HG02571 (cell line): Measurements from ENCODE around the gene TBC1D2B.

ENCODE experiments used
- ATAC-seq: cut with Tn5 transposase; IDR thresholded peaks from one replicate; pipeline ENCODE4 v1.9.1; 2021; ENCODE audit warnings: mild to moderate bottlenecking, moderate library complexity; ENCODE audit not compliant: unreplicated experiment

The TBC1D2B gene

DNA sequence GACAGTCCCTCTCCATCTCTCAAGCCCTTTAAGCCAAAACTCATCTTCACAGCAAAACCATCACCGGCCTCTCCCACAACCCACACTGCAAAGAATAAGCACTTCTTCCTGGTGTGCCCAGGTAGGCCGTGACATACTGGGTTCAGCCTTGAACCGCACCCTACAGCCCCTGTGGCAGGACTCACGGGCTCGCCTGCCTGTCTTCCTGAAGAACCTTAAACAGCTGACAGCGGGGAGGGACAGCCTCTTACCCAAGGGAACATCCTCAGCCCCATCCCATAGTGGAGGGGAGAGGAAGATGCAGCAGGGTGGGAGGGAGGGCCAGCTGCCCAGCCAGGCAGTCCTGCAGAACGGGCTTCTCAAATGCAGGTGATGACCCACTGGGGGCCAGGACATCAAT, 40.2 kb downstream of the TBC1D2B start:
- ATAC-seq, result no peak

DNA sequence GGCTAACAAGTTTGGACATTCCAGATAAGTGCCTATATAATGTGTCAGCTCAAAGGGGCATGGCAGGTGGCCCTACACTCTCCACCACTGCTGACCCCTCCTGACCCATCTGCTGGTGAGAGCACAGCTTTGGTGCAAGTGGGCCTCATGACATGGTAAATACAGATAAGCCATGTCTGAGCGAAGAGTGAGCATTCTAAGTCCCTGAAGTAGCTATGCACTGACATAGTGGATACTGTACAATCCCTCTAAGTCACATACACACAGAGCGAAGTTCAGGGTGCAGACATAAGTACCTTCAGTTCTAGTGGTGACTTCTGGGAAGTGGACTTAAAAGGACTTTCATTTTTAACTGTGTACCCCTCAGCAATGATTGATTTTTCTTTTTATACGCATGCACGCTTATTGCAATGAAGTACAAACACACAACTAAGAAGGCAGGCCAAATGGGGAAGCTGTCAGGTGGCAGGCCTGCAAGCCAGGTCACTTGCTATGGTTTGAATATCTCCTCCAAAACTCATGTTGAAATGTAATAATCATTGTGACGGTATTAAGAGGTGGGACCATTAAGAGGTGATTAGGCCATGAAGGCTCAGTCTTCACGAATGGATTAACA, 41.5 kb downstream of the TBC1D2B start:
- ATAC-seq, result no peak

DNA sequence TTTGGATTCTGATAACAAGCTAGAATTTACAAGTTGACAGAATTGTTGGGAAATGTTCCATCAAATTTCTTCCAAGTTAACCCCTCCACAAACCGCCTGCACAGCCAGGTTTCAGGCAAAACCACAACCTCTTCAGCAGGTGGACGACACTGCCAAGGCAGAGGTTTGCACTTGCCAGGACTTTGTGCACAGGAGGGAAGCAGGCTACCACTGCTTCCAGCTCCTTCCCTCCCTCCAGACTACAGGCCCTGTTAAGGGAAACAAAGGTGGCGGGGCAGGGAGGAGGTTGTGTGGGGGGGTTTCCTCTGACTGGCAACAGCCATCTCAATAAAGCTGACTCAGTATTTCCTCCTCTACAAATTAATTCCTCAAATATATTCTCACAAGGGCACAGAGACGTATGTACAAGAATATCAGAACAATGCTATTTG, 42.2 kb downstream of the TBC1D2B start:
- ATAC-seq, result no peak

DNA sequence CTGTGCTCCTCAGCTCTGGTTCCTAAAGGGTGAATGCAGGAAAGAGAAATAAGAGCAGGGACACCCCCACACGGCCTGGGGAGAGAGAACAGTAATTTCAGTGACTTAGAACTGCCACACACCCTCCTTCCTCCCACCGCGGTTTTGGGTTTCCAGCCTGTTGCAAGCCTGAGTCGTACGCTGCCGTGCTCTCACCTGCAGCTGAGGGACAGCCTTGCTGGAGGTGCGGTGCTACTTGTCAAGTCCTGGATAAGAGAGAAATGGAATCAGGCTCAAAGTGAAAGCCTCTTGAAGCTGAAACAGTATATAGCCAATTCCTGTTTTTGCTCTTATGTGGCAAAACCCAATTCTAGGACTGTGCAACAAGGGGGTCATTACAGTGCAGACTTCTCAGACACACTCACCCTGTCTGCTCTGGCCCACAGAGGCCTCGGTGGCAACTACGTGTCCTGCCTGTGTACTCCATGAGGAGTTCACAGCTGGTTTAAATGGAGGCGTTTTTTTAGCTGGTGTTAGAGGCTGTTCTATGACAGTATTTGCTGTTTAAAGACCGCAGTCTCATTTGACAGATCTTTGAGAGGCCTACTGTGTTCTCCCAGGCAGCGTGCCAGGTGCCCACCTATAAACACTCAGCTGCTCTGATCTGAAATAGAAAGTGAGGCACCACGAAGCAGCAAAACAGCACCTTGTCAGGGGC, 42.9 kb downstream of the TBC1D2B start:
- peak; percentile 87 for ATAC-seq

DNA sequence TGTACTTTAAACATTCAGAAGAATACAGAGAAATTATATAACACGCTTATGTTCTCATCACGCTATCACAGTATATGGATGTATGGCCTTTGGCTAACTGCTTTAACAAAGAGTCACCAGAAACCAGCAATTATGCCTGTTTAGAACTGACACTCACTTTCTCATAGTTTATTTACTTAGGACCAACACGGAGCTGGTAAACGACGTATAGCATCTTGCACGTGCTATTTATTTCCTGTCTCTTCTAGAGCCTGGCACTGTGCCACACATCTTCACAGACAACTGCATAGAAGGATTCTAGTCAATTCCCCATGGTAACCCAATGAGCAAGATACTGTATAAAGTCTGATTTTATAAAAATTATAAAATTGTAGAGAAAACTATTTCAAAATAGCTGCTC, 43.6 kb downstream of the TBC1D2B start:
- ATAC-seq, result no peak

DNA sequence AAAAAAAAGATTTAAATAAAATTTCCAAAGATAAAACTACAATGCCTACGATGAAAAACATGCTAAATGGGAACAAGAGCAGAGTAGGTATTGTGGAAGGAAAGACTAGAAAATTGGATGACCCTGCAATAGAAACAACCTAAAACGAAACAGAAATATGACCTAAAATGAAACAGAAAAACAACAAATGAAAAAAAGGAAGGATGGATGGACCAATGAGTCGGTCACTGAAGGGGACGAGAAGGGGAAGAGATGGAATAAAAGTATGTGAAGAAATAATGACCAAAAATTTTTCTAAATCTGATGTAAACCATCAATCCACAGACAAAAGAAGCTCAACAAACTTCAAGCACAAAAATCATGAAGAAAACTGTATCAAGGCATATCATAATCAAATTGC, 44.8 kb downstream of the TBC1D2B start:
- no peak for ATAC-seq

DNA sequence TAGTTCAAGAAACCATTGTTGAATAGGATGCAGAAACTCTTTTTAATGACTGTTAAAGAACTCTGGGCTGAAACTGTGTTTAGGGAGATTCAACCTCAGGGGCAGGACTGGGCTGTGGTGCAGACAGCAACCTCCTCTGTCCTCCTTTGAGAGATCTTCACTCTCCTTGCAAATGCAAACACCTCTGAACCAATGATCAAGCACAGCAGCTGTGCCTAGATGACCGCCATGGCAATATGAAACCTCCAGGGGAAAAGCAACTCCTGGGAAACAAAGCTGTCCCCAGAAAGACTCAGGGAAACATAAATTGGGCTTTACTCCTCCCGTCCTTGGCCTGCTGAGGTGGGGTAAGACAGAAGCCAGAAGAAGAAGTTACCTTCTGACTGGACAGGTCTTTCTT, 52.6 kb downstream of the TBC1D2B start:
- ATAC-seq, result no peak

DNA sequence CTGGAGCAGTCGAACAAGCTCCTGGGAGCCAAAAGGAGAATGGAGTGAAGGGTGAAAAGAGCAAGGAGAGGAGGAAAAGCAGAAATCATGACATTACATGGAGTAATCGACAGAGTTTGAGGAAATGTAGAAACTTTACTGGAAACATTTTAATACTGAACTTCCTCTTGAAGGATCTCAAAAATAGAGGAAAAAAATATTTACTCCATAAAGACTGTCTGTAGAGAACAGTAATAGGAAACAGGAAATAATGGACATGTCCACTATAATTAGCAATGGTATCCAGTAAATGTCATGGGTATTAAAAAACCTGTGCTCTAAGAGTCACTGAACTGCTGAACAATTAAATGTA, 53.0 kb downstream of the TBC1D2B start:
- no peak for ATAC-seq

DNA sequence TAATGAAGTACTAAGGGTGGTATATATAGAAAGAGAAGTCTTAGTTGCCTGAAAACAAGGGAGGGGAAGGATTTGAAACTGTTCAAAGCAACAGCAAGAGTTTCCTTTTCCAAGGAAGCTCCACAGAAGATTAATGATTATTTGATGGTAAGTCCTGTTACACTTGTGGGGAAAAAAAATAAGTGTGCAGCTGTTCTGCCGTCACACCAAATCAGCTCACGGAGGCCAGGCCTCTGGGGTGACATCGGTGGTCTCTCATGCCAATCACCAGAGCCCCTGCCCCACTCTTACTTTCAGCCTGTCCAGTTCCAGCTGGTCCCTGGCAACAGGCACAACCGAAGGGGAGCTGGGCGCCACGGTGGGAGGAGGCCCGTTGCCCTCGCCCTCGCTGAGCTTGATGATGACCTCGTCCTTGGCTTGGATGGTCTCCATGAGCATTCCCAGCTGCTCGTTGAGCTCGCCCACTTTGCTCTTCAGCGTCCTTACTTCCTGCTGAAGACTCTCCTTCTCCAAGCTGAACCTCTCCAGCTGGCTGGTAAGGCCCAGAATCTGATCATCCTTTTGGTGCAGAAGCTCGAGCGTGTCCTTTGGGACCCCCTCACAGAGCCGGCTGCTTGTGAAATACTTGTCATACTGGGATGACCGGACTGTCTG, 53.5 kb downstream of the TBC1D2B start:
- no peak for ATAC-seq

DNA sequence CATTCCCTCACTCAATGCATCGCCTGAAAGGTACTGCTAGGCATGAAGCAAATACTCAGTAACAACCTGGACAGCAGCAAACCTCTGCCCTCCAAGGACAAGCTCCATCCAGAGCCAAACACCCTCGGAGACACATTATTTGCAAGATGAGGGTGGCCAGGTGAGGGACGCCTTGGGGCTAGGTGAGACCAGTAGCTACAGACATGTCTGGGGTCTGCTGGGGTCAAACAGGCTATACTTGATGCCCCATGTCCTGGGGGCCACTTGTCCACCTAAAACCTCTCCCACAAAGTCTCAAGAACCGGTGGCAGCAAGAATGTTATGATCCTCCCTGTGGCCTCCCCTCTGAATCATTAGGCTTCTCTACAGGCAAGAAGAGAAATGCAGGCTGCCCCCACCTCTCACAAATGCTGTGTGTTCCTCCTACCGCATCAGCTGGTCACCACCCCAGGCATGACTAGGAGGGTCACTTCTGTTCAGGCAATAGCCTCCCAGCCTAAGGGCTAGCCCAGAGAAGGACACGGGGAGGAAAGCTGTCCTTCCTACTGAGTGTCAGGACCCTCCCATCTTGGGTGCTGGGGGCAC, 54.3 kb downstream of the TBC1D2B start:
- no peak for ATAC-seq

DNA sequence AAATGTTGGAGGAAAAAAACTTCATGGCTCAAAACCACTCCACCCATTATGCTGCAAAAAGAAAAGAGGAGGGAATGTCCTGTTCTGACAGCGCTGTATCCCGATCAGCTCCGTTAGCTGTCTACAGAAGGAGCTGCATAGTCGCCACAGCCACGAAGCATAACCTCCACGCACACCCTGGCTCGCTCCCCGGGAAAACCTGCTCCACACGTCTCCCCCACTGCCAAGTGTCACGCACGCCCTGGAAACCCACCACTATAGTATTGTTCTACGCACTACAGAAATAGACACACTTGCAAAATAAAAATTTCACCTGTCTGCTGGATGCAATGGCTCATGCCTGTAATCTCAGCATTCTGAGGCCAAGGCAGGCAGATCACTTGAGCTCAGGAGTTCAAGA, 55.8 kb downstream of the TBC1D2B start:
- no peak for ATAC-seq

DNA sequence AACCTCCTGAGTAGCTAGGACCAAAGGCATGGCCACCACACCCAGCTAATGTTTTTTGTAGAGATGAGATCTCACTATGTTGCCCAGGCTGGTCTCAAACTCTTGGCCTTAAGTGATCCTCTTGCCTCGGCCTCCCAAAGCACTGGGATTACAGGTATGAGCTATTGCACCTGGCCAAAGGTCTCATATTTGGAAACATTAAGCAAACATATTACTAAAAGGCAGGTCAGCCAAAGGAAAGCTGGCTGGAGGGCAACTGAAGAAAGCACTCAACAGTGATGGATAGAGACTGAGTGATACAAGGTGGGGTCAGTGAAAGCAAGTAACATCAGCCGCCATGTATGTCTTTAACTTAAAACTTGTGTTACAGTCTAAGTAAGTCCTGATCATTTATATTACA, 57.5 kb downstream of the TBC1D2B start:
- ATAC-seq, result no peak

DNA sequence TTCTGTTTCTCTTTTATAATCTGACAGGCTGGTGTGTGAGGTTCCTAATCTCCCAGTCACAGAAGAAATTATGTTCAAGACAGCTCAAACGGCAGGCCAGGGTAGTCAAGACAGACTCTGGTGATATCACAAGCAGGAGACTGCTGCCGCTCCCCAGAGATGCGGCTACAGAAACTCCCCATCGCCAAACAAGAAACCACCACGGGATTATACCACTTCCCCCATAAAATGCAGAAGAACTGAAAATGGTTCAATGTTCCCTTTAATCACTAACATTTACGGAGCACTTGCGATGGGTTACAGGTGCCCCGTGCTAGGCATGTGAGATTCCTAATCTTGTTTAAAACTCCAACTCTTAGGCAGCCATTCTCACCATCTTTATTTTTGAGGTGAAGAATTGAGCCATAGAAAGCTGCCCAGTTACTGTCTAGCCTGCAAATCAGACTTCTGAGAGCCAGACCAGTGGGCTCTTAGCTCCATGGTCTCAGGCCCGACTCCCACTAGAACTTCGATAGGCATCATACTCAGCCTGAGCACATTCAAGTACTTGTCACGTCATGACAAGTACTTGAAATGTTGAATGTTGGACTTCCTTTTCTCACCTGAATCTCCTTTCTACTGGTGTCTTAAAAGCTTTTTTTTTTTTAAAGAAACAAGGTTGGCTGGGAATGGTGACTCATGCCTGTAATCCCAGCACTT, 58.4 kb downstream of the TBC1D2B start:
- no peak for ATAC-seq

DNA sequence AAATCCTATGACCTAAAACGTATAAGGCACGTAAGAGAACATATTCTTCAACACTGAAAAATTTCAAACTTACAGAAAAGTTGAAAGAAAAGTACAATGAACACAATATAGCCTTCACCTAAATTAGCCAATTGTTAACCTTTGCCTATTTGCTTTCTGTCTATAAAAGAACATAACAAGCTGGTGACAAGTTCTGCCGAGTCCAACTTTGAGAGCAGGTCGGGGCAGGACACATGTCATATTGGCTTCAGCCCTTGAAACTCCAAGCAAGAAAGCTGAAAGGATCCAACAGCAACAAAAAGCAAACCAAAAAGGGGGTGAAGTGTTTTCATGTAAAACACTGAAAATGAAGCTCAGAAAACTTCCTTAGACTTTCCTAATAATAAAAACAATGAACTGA, 59.1 kb downstream of the TBC1D2B start:
- ATAC-seq, result no peak

DNA sequence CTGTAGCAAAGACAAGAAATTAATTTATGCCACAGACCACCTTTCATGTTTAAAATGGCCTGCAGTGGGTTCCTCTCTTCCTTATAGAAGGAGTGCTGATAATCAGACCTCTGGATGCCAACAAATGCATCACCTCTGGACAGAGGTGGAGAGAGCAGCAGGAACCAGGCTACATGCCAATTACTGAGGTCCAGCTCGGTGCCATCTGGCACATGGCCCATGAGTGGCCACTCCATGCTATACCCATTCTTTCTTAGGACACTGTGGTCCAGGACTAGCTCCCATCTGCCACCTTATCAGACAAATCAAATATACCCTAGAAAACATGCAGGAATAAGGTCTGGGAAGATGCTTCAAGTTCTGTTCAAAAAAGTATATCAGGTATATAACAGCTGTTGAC, 60.7 kb downstream of the TBC1D2B start:
- ATAC-seq, result no peak

DNA sequence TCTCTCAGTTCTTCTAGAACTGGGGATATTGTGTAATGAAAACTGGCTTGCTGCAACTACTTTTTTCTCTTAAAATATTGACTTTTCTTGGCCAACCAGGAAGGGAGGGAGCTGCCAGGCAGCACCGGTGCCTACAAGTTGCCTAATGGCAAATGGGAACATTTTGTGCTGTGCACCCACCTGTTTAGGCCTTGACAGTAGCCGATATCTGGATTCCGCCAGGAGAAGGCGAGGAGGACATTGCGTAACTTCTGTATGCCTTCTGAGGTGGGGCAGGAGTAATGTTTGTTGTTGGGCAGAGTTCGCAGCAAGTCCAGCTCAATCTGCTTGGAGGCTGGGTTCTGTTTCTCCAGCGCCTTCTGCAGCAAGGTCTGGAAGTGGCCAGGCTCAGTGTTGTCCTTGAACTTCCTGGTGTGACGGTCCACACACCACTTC, 64.9 kb downstream of the TBC1D2B start:
- no peak for ATAC-seq

DNA sequence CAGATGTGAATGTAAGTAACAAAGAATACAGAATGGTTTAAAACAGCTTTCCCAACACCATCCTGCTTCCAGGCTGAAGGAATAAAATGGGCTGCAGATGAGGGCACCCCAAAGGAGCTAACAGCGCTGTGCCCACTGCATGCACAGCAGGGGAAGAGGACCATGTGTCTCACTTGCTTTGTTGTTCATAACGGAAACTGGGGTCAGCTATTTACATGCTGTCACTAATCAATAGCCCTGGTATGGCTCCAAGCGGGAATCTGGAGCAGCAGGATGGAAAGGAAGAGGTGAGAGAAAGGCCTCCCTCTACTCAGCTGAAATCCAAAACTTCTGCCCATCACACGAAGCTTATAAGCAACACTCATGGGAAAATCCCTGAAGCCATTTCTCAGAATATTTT, 67.4 kb downstream of the TBC1D2B start:
- ATAC-seq, result no peak

DNA sequence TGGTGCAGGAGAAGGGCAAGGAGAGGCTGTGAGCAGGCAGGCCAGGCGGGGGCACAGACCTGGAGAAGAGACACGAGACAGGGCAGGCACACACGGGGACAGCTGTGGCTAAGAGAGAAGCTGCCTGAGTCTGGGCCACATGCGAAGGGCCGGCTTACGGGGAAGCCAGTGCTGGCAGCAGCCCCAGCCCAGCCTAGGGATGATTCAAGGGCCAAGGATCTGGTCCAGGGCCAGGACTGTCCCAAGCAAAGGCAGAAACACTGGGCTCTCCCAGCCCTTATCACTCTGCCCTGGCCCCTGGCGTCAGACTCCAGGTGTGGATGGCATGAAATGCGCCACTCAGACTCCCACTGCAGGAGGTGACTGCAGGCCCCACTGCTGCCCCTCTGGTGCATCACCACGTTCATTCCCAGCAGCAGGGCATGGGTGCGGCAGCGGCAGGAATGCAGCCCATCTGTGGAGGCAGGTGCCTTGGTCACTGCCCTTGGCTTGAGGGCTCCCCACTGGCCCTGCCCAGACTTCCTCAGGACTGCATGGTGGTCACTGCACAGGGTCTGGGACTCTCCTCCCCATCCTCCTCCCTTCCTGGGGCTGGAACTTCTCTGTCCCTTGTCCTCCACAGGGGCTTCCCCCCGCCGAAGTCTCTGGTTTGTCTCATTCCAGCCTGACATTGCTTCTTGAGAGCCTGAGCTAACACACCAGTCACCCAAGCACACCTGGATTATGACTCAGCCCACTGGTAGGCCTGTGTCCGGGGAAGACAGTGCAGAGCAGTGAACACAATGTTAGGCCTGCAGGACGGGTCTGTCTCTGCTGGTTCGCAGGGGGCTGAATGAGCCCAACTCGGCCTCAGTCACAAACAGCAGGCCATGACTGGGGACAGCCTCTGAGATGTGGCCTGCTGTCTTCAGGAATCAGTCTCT, 69.3 kb downstream of the TBC1D2B start:
- ATAC-seq, result no peak

DNA sequence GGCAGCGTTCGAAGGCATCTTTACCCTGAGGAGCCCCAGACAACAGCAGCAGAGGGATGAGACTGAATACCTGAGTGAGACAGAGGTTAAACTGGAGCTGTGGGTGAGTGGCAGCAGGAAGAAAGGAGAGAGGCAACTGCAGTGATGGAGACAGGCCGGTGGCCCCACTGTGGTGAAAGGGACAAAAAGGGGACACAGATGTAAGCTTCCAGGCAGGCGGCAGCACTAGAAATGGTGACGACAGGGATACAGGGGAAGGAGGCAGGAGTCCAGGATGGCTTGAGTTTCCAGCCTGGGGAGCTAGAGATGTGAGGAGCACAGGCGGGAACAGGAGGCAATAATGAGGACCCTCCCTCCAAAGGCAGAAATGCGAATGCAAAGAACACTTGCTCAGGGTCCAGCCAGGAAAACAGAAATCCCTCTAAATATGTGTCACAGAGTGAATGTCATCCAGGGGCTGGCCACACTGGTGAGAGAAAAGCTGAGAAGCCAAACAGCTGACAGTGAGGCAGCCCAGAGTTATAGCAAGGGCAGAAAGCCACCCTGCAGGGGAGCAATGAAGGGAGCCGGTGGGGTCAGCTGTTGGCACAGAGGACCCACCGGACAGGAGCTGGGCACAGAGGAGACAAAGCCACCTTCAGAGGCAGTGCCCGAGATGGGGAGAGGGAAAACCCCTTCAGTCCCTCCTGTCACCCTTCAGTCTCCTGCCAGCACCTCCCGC, 70.1 kb downstream of the TBC1D2B start:
- no peak for ATAC-seq
